Activated naive CD4-positive, alpha-beta T cell treated with anti-CD3 and anti-CD28 coated beads, Interleukin-2, amount 10 ng/mL, durations not matched to agents 5 hours and 36 hours (primary cell): Measurements from ENCODE around the gene ARRDC1. TPM values are rescaled to one million over a fixed set of nuclear protein-coding genes. Genes with fewer than 3 reads are reported as not detected.

Source experiments
- total RNA-seq, 2 experiments: library from RNA; stranded (reverse); gene quantifications; one replicate each; pipeline ENCODE4 v1.2.3, GENCODE V29; 2021

The ARRDC1 gene
- total RNA-seq, result 10 to 100 TPM; 60.1 to 65.0 TPM

GRCh38 chr9:137605121-137606004 lies at the start of gene ARRDC1:
Gene ARRDC1 (plus strand): TSS chr9:137605686. CDS start chr9:137605718, 32 bp downstream.

GRCh38 chr9:137578518-137579258 lies 26.8 kb upstream of the ARRDC1 start, which contains the start of gene DPH7:
Gene DPH7 (minus strand): TSS chr9:137578925. CDS start chr9:137578777, 148 bp downstream.

DNA sequence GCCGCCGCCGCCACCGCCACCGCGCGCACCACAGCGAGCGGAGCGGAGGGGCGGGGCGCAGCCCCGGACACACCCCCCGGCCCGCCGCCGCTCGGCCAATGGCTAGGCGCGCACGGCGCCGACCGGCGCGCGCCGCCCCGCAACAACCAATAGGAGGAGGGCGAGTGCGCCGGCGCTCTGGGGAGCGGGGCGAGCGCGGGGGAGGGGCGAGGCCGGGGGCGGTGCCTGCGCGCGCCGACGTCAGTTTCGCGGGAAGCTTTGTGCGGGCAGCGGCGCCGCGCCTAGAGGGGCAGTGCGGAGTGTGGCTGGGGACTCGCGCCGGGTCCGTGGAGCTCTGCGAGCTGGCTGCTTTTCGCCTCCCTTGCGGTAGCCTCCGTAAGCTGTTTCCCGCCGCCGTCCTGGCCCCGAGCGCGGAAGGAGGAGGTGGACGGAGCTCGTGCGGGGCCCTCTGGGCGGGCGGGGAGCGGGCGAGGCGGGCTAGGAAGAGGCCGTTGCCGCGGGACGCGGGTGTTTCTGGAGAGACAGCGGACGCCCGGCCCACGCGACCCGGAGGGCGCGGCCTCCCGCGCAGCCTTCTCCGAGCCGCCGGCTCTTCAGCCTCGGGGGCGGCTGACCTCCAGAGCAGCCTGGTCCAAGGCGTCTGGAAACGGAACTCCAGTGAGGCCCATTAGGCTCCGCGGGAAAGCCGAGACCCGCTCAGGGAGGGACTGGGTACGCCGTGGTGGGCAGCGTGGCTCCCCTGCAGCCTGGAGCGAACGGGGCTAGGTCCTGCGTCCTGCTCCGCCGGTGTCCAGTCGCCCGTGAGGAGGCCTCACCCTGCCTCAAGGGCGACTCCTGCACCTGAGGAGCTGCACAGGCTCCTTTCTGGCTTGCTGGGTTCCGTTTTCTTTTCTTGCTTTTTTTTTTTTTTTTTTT lies 14.8 kb upstream of the ARRDC1 start, which contains the start of gene ZMYND19:
Gene ZMYND19 (minus strand): TSS at position 44 of the 915 bp plus-strand sequence. CDS start 249 bp downstream, outside the sequence.

GRCh38 chr9:137618105-137619067 lies 12.9 kb downstream of the ARRDC1 start, which contains the start of gene EHMT1:
Gene EHMT1 (plus strand): TSS chr9:137619005. CDS start chr9:137619029, 24 bp downstream.

Other genes starting within 250 kb of the ARRDC1 start
- gene EXD3, start 182.5 kb upstream of the ARRDC1 start, total RNA-seq, result 10 to 100 TPM; 20.4 to 21.4 TPM
- gene NOXA1, start 182.3 kb upstream of the ARRDC1 start, total RNA-seq, result 1 to 10 TPM; 1.0 to 1.2 TPM
- gene ENTPD8, start 164.3 kb upstream of the ARRDC1 start, total RNA-seq, result not detected
- 10 to 100 TPM; 55.7 to 62.2 TPM for gene NSMF, start 146.4 kb upstream of the ARRDC1 start, total RNA-seq
- 1 to 10 TPM; 7.0 to 7.9 TPM for gene PNPLA7, start 55.3 kb upstream of the ARRDC1 start, total RNA-seq
- 10 to 100 TPM; 51.9 to 52.8 TPM for gene MRPL41, start 53.8 kb upstream of the ARRDC1 start, total RNA-seq
- 10 to 100 TPM; 34.6 to 37.1 TPM for gene DPH7, start 26.8 kb upstream of the ARRDC1 start, total RNA-seq
- 10 to 100 TPM; 26.1 to 26.8 TPM for gene ZMYND19, start 15.2 kb upstream of the ARRDC1 start, total RNA-seq
- gene EHMT1, start 13.3 kb downstream of the ARRDC1 start, total RNA-seq, result 100 to 1,000 TPM in 1 of 2 experiments, 10 to 100 TPM in 1; 97.7 to 103 TPM